CD14-positive monocyte (primary cell): ENCODE data around the gene ZPR1. TPM values are rescaled to one million over a fixed set of nuclear protein-coding genes. Genes with fewer than 3 reads are reported as not detected.

Source experiments
- DNase-seq, 3 donors: peaks; one replicate each; pipeline ENCODE4 v3.0.0-alpha.2; 2011 to 2022
- H2AFZ ChIP-seq: 2 replicates; pipeline ENCODE4 v1.6.0; 2012; ENCODE audit warnings: mild to moderate bottlenecking, low read depth, low read length, inconsistent platforms; ENCODE audit not compliant: insufficient read depth, poor library complexity, severe bottlenecking
- H3K27ac ChIP-seq, 2 donors: 1 replicate in 1 of 2; 2 replicates in 1 of 2; pipeline ENCODE4 v1.5.1; 2012 to 2013; ENCODE audit warnings: low read length in 2 of 2, control low read depth in 1 of 2, inconsistent platforms in 1 of 2, low read depth in 1 of 2, mild to moderate bottlenecking in 1 of 2
- H3K27me3 ChIP-seq, 2 donors: one replicate each; pipeline versions ENCODE4 v1.6.0 to v1.6.1; 2011 to 2013; ENCODE audit warnings: low read length in 2 of 2; ENCODE audit not compliant: control insufficient read depth in 2 of 2, insufficient read depth in 2 of 2
- H3K36me3 ChIP-seq, 2 donors: replicated peaks in 1 of 2; 1 replicate in 1 of 2; 2 replicates in 1 of 2; pipeline versions ENCODE4 v1.5.1 to v1.6.1; 2012 to 2013; ENCODE audit warnings: low read length in 2 of 2, control low read depth in 1 of 2, inconsistent platforms in 1 of 2, mild to moderate bottlenecking in 1 of 2; ENCODE audit not compliant: insufficient read depth in 2 of 2, control insufficient read depth in 1 of 2
- H3K4me1 ChIP-seq, 2 donors: 1 replicate in 1 of 2; 2 replicates in 1 of 2; pipeline versions ENCODE4 v1.5.1 to v1.6.1; 2012 to 2013; ENCODE audit warnings: low read length in 2 of 2, control low read depth in 1 of 2, inconsistent platforms in 1 of 2, mild to moderate bottlenecking in 1 of 2, moderate library complexity in 1 of 2; ENCODE audit not compliant: insufficient read depth in 2 of 2, control insufficient read depth in 1 of 2
- H3K4me2 ChIP-seq: replicated peaks from 2 replicates; pipeline ENCODE3; 2012; ENCODE audit warnings: low read length, moderate library complexity, mild to moderate bottlenecking; ENCODE audit not compliant: poor library complexity, severe bottlenecking; ENCODE audit errors: extremely low read depth
- H3K4me3 ChIP-seq, 3 experiments: fragments of 200-600 bp in 1 of 3; sonication (generic) in 1 of 3; replicated peaks in 1 of 3; 1 replicate in 2 of 3; 2 replicates in 1 of 3; pipeline ENCODE4 v1.5.1; 2011 to 2013; ENCODE audit warnings: low read length in 3 of 3, mild to moderate bottlenecking in 3 of 3, control low read depth in 2 of 3, low read depth in 2 of 3, inconsistent platforms in 1 of 3, moderate library complexity in 1 of 3
- H3K79me2 ChIP-seq: 2 replicates; pipeline ENCODE4 v1.6.0; 2012; ENCODE audit warnings: mild to moderate bottlenecking, control low read depth, inconsistent platforms, low read length, moderate library complexity; ENCODE audit not compliant: insufficient read depth
- H3K9ac ChIP-seq: 2 replicates; pipeline ENCODE4 v1.6.0; 2017; ENCODE audit warnings: low read length, mild to moderate bottlenecking; ENCODE audit not compliant: insufficient read depth, poor library complexity, severe bottlenecking
- H3K9me3 ChIP-seq, 2 donors: replicated peaks in 1 of 2; 1 replicate in 1 of 2; 2 replicates in 1 of 2; pipeline versions ENCODE4 v1.5.1 to v1.6.1; 2012 to 2013; ENCODE audit warnings: low read length in 2 of 2, control low read depth in 1 of 2; ENCODE audit not compliant: control insufficient read depth in 1 of 2, insufficient read depth in 1 of 2
- H4K20me1 ChIP-seq: 2 replicates; pipeline ENCODE4 v1.6.0; 2012; ENCODE audit warnings: mild to moderate bottlenecking, low read length, control low read depth, moderate library complexity; ENCODE audit not compliant: insufficient read depth
- H3K27ac Mint-ChIP-seq, 7 donors: one replicate each; pipeline ENCODE4 v1.8.0; 2020; ENCODE audit warnings: mild to moderate bottlenecking in 7 of 7, mixed read lengths in 7 of 7, moderate library complexity in 6 of 7, inconsistent platforms in 2 of 7
- H3K27me3 Mint-ChIP-seq, 3 donors: one replicate each; pipeline ENCODE4 v1.8.0; 2021 to 2022; ENCODE audit warnings: low read depth in 3 of 3, mild to moderate bottlenecking in 3 of 3, mixed read lengths in 3 of 3, moderate library complexity in 3 of 3, inconsistent platforms in 1 of 3
- H3K36me3 Mint-ChIP-seq, 2 donors: one replicate each; pipeline ENCODE4 v1.8.0; 2020; ENCODE audit warnings: mixed read lengths in 2 of 2, inconsistent platforms in 1 of 2, mild to moderate bottlenecking in 1 of 2
- H3K4me1 Mint-ChIP-seq: one replicate; pipeline ENCODE4 v1.8.0; 2020; ENCODE audit warnings: mild to moderate bottlenecking, mixed read lengths
- H3K4me3 Mint-ChIP-seq, 2 donors: one replicate each; pipeline ENCODE4 v1.8.0; 2020; ENCODE audit warnings: mild to moderate bottlenecking in 2 of 2, mixed read lengths in 2 of 2, moderate library complexity in 1 of 2
- H3K9me3 Mint-ChIP-seq, 7 donors: one replicate each; pipeline ENCODE4 v1.8.0; 2020 to 2022; ENCODE audit warnings: mixed read lengths in 7 of 7, mild to moderate bottlenecking in 6 of 7, moderate library complexity in 6 of 7, inconsistent platforms in 2 of 7
- WGBS: methylation state at CpG from one replicate; pipeline ENCODE4 v1.1.5; 2013; ENCODE audit warnings: missing lambda C conversion rate; ENCODE audit not compliant: insufficient coverage; 5-methylcytosine and 5-hydroxymethylcytosine counted together
- intact Hi-C, 2 donors: fragments of 100-400 bp; cut with micrococcal nuclease; formaldehyde crosslinking; loops; one replicate each; pipeline versions ENCODE4 v1.15.0 to v1.15.1; 2023
- polyA plus RNA-seq, 3 donors: library from polyadenylated mRNA; depleted of rRNA in 1 of 3; unstranded in 2 of 3; stranded (reverse) in 1 of 3; fragments of 300-500 nt in 2 of 3; fragments of >200 nt in 1 of 3; fragmentation: Illumina TruSeq in 2 of 3; gene quantifications; 1 replicate in 2 of 3; 2 replicates in 1 of 3; pipeline ENCODE4 v1.2.3, GENCODE V29; 2012 to 2021
- TF ChIP-seq, protein P1 (sequence below): fragments of 200-600 bp; IDR thresholded peaks from one replicate; pipeline ENCODE4 v1.8.0; 2022; ENCODE audit warnings: antibody characterized with exemption, mild to moderate bottlenecking

ZPR1 gene
- polyA plus RNA-seq, 3 donors = 24.4 to 35.5 (median 35.2) TPM

DNA sequence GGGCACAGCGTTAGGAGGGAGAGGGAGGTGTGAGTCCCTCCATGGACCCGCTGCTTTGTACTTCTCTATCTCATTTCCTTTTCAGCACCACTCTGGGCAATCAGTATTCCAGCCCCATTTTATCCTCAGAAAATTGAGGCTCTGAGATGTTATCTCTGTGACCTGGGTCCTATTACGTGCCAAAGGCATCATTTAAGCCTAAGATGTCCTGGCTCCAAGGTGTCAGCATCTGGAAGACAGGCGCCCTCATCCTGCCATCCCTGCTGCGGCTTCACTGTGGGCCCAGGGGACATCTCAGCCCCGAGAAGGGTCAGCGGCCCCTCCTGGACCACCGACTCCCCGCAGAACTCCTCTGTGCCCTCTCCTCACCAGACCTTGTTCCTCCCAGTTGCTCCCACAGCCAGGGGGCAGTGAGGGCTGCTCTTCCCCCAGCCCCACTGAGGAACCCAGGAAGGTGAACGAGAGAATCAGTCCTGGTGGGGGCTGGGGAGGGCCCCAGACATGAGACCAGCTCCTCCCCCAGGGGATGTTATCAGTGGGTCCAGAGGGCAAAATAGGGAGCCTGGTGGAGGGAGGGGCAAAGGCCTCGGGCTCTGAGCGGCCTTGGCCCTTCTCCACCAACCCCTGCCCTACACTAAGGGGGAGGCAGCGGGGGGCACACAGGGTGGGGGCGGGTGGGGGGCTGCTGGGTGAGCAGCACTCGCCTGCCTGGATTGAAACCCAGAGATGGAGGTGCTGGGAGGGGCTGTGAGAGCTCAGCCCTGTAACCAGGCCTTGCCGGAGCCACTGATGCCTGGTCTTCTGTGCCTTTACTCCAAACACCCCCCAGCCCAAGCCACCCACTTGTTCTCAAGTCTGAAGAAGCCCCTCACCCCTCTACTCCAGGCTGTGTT, 41.1 kb upstream of the ZPR1 start:
- Histone ChIP-seq H4K20me1 (no peaks in the 10 kb centered on the region), H3K4me3 (no peak overlapping the region), H3K27me3 (no peaks in the 10 kb centered on the region), H3K36me3 (no peaks in the 10 kb centered on the region), H3K9me3 (no peaks in the 10 kb centered on the region), H2AFZ (no peak overlapping the region), H3K27ac (no peak overlapping the region), H3K4me2 (no peak overlapping the region), H3K79me2 (no peaks in the 10 kb centered on the region), H3K4me1 (no peaks in the 10 kb centered on the region), H3K9ac (no peak overlapping the region)
- TF ChIP-seq, protein P1, sequence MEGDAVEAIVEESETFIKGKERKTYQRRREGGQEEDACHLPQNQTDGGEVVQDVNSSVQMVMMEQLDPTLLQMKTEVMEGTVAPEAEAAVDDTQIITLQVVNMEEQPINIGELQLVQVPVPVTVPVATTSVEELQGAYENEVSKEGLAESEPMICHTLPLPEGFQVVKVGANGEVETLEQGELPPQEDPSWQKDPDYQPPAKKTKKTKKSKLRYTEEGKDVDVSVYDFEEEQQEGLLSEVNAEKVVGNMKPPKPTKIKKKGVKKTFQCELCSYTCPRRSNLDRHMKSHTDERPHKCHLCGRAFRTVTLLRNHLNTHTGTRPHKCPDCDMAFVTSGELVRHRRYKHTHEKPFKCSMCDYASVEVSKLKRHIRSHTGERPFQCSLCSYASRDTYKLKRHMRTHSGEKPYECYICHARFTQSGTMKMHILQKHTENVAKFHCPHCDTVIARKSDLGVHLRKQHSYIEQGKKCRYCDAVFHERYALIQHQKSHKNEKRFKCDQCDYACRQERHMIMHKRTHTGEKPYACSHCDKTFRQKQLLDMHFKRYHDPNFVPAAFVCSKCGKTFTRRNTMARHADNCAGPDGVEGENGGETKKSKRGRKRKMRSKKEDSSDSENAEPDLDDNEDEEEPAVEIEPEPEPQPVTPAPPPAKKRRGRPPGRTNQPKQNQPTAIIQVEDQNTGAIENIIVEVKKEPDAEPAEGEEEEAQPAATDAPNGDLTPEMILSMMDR = no peak
- Mint-ChIP-seq H3K27me3 (peaks cover 1 to 4% (median 3%) of the 10 kb centered on the region in 3 donors), H3K4me1 (no peaks in the 10 kb centered on the region), H3K36me3 (no peaks in the 10 kb centered on the region), H3K27ac (no peak overlapping the region), H3K4me3 (no peak overlapping the region), H3K9me3 (no peaks in the 10 kb centered on the region)
- no peak for DNase-seq
- intact Hi-C loops = no loop called here
- 90% methylated on average over 5 of the region's 16 CpGs for WGBS

DNA sequence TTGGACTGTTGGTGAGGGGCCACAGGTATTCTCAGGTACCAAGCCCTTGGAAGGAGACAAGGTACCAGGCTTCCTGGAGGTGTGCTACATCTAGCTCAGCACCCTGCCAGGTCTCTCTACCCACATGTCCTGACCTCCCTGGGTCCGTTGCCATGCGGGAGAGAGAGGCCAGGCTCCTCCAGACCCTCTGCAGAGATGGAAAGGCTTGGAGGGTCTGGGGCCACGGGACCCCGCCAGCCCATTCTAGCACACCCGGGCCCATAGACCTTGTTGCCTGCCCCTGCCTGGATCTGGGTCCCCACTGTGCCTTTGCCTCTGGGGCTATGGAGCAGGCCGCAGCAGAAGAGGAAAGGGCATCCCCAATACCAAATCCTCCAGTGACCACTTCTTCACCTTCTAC, 39.6 kb upstream of the ZPR1 start:
- no peak overlapping the region for H3K4me3 Mint-ChIP-seq
- Histone ChIP-seq H3K27ac (no peak overlapping the region), H3K79me2 (no peaks in the 10 kb centered on the region), H3K4me3 (no peak overlapping the region), H3K27me3 (no peaks in the 10 kb centered on the region), H3K9me3 (no peaks in the 10 kb centered on the region), H3K9ac (no peak overlapping the region), H4K20me1 (no peaks in the 10 kb centered on the region), H3K4me2 (no peak overlapping the region), H3K36me3 (no peaks in the 10 kb centered on the region), H2AFZ (no peak overlapping the region), H3K4me1 (no peaks in the 10 kb centered on the region)
- H3K27ac Mint-ChIP-seq = no peak overlapping the region
- TF ChIP-seq, protein P1 = no peak
- DNase-seq = no peak
- no peaks in the 10 kb centered on the region for H3K36me3 Mint-ChIP-seq
- intact Hi-C loops = no loop called here
- WGBS = 94% methylated on average over 3 of the region's 6 CpGs
- H3K4me1 Mint-ChIP-seq = no peaks in the 10 kb centered on the region
- peaks cover 1 to 3% (median 3%) of the 10 kb centered on the region in 3 donors for H3K27me3 Mint-ChIP-seq
- H3K9me3 Mint-ChIP-seq = no peaks in the 10 kb centered on the region
